Measurements from ENCODE around the gene INPP4B. TPM values are rescaled to one million over a fixed set of nuclear protein-coding genes. Genes with fewer than 3 reads are reported as not detected.

INPP4B gene
- total and polyA plus RNA-seq, 2 of the 4 experiments (the other 2 are of a cell fraction), result 1.8 to 14.0 TPM

- Histone ChIP-seq H2AK9ac (replicated peaks; ENCODE audit: low read depth, low read length, poor library complexity) (no peak overlapping the region), H3K36me3 (ENCODE audit: control insufficient read depth, insufficient read depth, low read length) (no peaks in the 10 kb centered on the region), H3K4me1 (ENCODE audit: control insufficient read depth, insufficient read depth, low read length) (peaks cover 12% of the 10 kb centered on the region), H3K27ac (ENCODE audit: insufficient read depth, low read length) (peak overlapping the region; percentile 34; the same call in 1 of the 2 replicates), H3K23ac (ENCODE audit: low read depth, low read length) (no peak overlapping the region), H2BK15ac (ENCODE audit: low read depth, low read length) (peak overlapping the region; percentile 67; the same call in 2 of the 3 replicates), H3K9me3 (ENCODE audit: control insufficient read depth, insufficient read depth, low read length) (no peaks in the 10 kb centered on the region), H3K4me2 (ENCODE audit: low read depth, low read length) (no peak overlapping the region), H3K14ac (replicated peaks; ENCODE audit: low read depth, low read length) (peak overlapping the region; percentile 24), H3K4me3 (ENCODE audit: insufficient read depth, low read depth, low read length) (no peak overlapping the region), H4K20me1 (ENCODE audit: insufficient read depth, low read length) (no peaks in the 10 kb centered on the region), H3K18ac (ENCODE audit: low read depth, low read length) (peak overlapping the region; percentile 96), H4K91ac (ENCODE audit: insufficient read depth, low read depth, low read length) (peak overlapping the region; percentile 64), H4K5ac (ENCODE audit: low read depth, low read length) (peak overlapping the region; percentile 87), H2AK5ac (ENCODE audit: low read depth, low read length) (peak overlapping the region; percentile 50; the same call in 1 of the 2 replicates), H2AFZ (replicated peaks; ENCODE audit: low read length, poor library complexity) (no peak overlapping the region), H4K8ac (ENCODE audit: low read depth in 2 of 2, low read length in 2 of 2) (peak overlapping the region; percentile 55 to 68), H2BK20ac (ENCODE audit: low read depth, low read length) (peak overlapping the region; percentile 70), H3K9me1 (ENCODE audit: insufficient read depth, low read length) (0 out of 2 replicates have a peak, but pooled peaks cover 2% of the 10 kb centered on the region), H3K4ac (ENCODE audit: low read depth, low read length) (peak overlapping the region; percentile 67), H3K79me1 (ENCODE audit: low read depth in 1 of 2, low read length in 2 of 2) (no peaks in the 10 kb centered on the region), H2BK5ac (ENCODE audit: low read depth, low read length, poor library complexity, severe bottlenecking) (peak overlapping the region; percentile 73), H2BK120ac (ENCODE audit: low read depth, low read length) (peak overlapping the region; percentile 75), H3K27me3 (ENCODE audit: control insufficient read depth, insufficient read depth, low read length) (no peaks in the 10 kb centered on the region), H3K9ac (ENCODE audit: low read depth, low read length) (no peak overlapping the region), H3K56ac (ENCODE audit: extremely low read depth, insufficient read depth, low read length) (no peak overlapping the region)
- peak; percentile 55 for DNase-seq
- ATAC-seq (ENCODE audit: low read depth), result peak; percentile 44; the same call in 1 of the 2 replicates
- no CpG with 5 or more reads among the region's 1 CpG for WGBS, 2 experiments (ENCODE audit: extremely low coverage in 2 of 2, insufficient read length in 1 of 2)
- CTCF ChIA-PET, result no interaction called here
- intact Hi-C loops (cut with micrococcal nuclease) (no loop called here), in situ Hi-C loops (cut with MboI; ENCODE audit: low sequenced_read_pairs) (no loop called here), dilution Hi-C loops (cut with HindIII; ENCODE audit: low sequenced_read_pairs, unreplicated experiment) (no loop called here)
- BruUV-seq (replicated peaks), result no TSS peak
- no peak for TF ChIP-seq NFE2L2 (IDR thresholded peaks at IDR 0.05; ENCODE audit: low read depth, low read length)
- no peak for TF ChIP-seq USF2 (IDR thresholded peaks at IDR 0.05; ENCODE audit: low read depth, low read length)
- no peak for TF ChIP-seq CHD1 (IDR thresholded peaks at IDR 0.05; ENCODE audit: low read depth, low read length)
- TF ChIP-seq MXI1 (IDR thresholded peaks at IDR 0.05; ENCODE audit: borderline replicate concordance, low read depth, low read length), result no peak
- TF ChIP-seq MAFK (IDR thresholded peaks at IDR 0.05; ENCODE audit: low read depth, low read length), result no peak
- no peak for TF ChIP-seq FOS (IDR thresholded peaks at IDR 0.05; ENCODE audit: low read depth, low read length)
- no peak for TF ChIP-seq MAZ (IDR thresholded peaks at IDR 0.05; ENCODE audit: borderline replicate concordance, low read depth, low read length)
- no peak for TF ChIP-seq RFX5 (IDR thresholded peaks at IDR 0.05; ENCODE audit: low read depth, low read length)
- no peak for TF ChIP-seq SMC3 (IDR thresholded peaks at IDR 0.05; ENCODE audit: low read depth, low read length)
- no peak for TF ChIP-seq BHLHE40 (IDR thresholded peaks at IDR 0.05; ENCODE audit: low read depth, low read length)
- no peak for TF ChIP-seq POLR2A (IDR thresholded peaks at IDR 0.05; ENCODE audit: low read depth, low read length)
- POLR2A ChIA-PET (ENCODE audit: unreplicated experiment), result no interaction called here
Measured at GRCh38 chr4:142278171-142278570, 567.9 kb downstream of the INPP4B start.
